HepG2 (cell line): Measurements from ENCODE around the gene DCLRE1C.

Experiments
- EP300 ChIP-seq, 3 experiments: sonication (generic) in 1 of 3; formaldehyde crosslinking in 1 of 3; IDR thresholded peaks; 2 replicates each; pipeline versions ENCODE4 v1.5.1 to v1.6.1; 2011 to 2020; ENCODE audit warnings: low read depth in 2 of 3, low read length in 2 of 3, borderline replicate concordance in 1 of 3, improper control_type of control experiment in 1 of 3, mild to moderate bottlenecking in 1 of 3, missing genetic modification reagents in 1 of 3, moderate library complexity in 1 of 3
- JUN ChIP-seq: sonication (generic); formaldehyde crosslinking; IDR thresholded peaks from 2 replicates; pipeline ENCODE4 v1.4.0; 2020; ENCODE audit warnings: mild to moderate bottlenecking, missing genetic modification reagents
- MTA3 ChIP-seq: sonication (generic); formaldehyde crosslinking; IDR thresholded peaks from 2 replicates; pipeline ENCODE4 v1.4.0; 2020; ENCODE audit warnings: missing genetic modification reagents
- SMARCC2 ChIP-seq: fragments of 450-650 bp; IDR thresholded peaks from 2 replicates; pipeline ENCODE4 v1.6.1; 2017; ENCODE audit warnings: antibody characterized with exemption, mild to moderate bottlenecking
- STAG1 ChIP-seq: sonication (generic); formaldehyde crosslinking; IDR thresholded peaks from 2 replicates; pipeline ENCODE4 v1.4.0; 2020; ENCODE audit warnings: missing genetic modification reagents
- STAT5B ChIP-seq: sonication (generic); formaldehyde crosslinking; IDR thresholded peaks from 2 replicates; pipeline ENCODE4 v1.4.0; 2020; ENCODE audit warnings: missing genetic modification reagents
- TF ChIP-seq, protein P1 (sequence below): sonication (generic); formaldehyde crosslinking; conservative IDR thresholded peaks from 2 replicates; pipeline ENCODE4 v1.4.0; 2020; ENCODE audit warnings: missing genetic modification reagents
- TF ChIP-seq, protein P2 (sequence below): fragments of 450-650 bp; IDR thresholded peaks from 2 replicates; pipeline ENCODE4 v1.6.1; 2017; ENCODE audit warnings: mild to moderate bottlenecking
- TF ChIP-seq, protein P3 (sequence below): sonication (generic); formaldehyde crosslinking; IDR thresholded peaks from 2 replicates; pipeline ENCODE4 v1.5.0; 2020; ENCODE audit warnings: mild to moderate bottlenecking, missing genetic modification reagents, moderate library complexity
- TF ChIP-seq, protein P4 (sequence below): sonication (generic); formaldehyde crosslinking; IDR thresholded peaks from 2 replicates; pipeline ENCODE4 v1.4.0; 2020; ENCODE audit warnings: low read depth, mild to moderate bottlenecking, missing genetic modification reagents

DNA sequence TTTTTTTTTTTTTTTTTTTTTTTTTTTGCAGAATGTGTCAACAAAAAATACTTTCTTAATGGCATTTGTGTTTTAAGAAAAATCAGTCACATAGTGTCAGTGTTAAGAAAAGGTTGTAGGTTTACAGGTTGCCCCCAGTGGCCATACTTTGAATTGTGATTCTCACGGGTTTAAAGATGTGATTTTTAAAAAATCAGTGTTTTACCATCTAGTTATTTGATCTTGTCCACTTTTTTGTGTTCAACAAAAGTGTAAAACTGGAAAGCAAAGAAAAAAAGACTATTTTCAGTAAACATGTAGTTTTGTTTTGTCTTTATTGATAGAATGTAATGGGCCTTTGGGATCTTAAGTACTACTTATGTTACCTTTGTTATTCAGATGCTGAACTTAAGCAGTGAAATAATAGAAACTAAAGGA lies 49.6 kb downstream of the DCLRE1C start:
- TF ChIP-seq, protein P1, sequence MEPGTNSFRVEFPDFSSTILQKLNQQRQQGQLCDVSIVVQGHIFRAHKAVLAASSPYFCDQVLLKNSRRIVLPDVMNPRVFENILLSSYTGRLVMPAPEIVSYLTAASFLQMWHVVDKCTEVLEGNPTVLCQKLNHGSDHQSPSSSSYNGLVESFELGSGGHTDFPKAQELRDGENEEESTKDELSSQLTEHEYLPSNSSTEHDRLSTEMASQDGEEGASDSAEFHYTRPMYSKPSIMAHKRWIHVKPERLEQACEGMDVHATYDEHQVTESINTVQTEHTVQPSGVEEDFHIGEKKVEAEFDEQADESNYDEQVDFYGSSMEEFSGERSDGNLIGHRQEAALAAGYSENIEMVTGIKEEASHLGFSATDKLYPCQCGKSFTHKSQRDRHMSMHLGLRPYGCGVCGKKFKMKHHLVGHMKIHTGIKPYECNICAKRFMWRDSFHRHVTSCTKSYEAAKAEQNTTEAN (CRISPR knock-in tag), result no peak
- TF ChIP-seq STAT5B (CRISPR knock-in tag) (no peak), JUN (CRISPR knock-in tag) (no peak), STAG1 (CRISPR knock-in tag) (peak; percentile 25; the same call in 1 of the 2 replicates), EP300 (IDR thresholded peaks at IDR 0.05; ENCODE audit: low read depth in 2 of 2, low read length in 2 of 2) (no peak), EP300 (CRISPR knock-in tag; IDR thresholded peaks at IDR 0.05; ENCODE audit: borderline replicate concordance) (no peak), SMARCC2 (no peak), MTA3 (CRISPR knock-in tag) (no peak)
- TF ChIP-seq, protein P2, sequence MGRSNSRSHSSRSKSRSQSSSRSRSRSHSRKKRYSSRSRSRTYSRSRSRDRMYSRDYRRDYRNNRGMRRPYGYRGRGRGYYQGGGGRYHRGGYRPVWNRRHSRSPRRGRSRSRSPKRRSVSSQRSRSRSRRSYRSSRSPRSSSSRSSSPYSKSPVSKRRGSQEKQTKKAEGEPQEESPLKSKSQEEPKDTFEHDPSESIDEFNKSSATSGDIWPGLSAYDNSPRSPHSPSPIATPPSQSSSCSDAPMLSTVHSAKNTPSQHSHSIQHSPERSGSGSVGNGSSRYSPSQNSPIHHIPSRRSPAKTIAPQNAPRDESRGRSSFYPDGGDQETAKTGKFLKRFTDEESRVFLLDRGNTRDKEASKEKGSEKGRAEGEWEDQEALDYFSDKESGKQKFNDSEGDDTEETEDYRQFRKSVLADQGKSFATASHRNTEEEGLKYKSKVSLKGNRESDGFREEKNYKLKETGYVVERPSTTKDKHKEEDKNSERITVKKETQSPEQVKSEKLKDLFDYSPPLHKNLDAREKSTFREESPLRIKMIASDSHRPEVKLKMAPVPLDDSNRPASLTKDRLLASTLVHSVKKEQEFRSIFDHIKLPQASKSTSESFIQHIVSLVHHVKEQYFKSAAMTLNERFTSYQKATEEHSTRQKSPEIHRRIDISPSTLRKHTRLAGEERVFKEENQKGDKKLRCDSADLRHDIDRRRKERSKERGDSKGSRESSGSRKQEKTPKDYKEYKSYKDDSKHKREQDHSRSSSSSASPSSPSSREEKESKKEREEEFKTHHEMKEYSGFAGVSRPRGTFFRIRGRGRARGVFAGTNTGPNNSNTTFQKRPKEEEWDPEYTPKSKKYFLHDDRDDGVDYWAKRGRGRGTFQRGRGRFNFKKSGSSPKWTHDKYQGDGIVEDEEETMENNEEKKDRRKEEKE, result no peak
- TF ChIP-seq, protein P3, sequence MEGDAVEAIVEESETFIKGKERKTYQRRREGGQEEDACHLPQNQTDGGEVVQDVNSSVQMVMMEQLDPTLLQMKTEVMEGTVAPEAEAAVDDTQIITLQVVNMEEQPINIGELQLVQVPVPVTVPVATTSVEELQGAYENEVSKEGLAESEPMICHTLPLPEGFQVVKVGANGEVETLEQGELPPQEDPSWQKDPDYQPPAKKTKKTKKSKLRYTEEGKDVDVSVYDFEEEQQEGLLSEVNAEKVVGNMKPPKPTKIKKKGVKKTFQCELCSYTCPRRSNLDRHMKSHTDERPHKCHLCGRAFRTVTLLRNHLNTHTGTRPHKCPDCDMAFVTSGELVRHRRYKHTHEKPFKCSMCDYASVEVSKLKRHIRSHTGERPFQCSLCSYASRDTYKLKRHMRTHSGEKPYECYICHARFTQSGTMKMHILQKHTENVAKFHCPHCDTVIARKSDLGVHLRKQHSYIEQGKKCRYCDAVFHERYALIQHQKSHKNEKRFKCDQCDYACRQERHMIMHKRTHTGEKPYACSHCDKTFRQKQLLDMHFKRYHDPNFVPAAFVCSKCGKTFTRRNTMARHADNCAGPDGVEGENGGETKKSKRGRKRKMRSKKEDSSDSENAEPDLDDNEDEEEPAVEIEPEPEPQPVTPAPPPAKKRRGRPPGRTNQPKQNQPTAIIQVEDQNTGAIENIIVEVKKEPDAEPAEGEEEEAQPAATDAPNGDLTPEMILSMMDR (CRISPR knock-in tag), result no peak
- TF ChIP-seq, protein P4, sequence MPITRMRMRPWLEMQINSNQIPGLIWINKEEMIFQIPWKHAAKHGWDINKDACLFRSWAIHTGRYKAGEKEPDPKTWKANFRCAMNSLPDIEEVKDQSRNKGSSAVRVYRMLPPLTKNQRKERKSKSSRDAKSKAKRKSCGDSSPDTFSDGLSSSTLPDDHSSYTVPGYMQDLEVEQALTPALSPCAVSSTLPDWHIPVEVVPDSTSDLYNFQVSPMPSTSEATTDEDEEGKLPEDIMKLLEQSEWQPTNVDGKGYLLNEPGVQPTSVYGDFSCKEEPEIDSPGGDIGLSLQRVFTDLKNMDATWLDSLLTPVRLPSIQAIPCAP (CRISPR knock-in tag), result no peak
